Suppressor macrophage treated with lipopolysaccharide for 1 hour (primary cell): ENCODE measurements around the gene HORMAD1.
"Not testable (repeated sequence)": the region's sequence is repeated elsewhere in the genome, so short reads cannot be mapped to it uniquely, and the experiment has no call there.

Experiments
- DNase-seq, 3 donors: peaks; one replicate each; pipeline ENCODE4 v3.0.0-alpha.2; 2020 to 2022

HORMAD1 gene

GRCh38 chr1:150696995-150697927 is 23.4 kb downstream of the HORMAD1 start, which contains the start of gene GOLPH3L:
TSS of gene GOLPH3L (minus strand) at chr1:150697154. CDS start at chr1:150694838, 2,316 bp downstream.
- peak; percentile 84 to 90 (median 85) for DNase-seq

GRCh38 chr1:150696590-150696989 is 24.1 kb downstream of the HORMAD1 start:
- no peak for DNase-seq

DNA sequence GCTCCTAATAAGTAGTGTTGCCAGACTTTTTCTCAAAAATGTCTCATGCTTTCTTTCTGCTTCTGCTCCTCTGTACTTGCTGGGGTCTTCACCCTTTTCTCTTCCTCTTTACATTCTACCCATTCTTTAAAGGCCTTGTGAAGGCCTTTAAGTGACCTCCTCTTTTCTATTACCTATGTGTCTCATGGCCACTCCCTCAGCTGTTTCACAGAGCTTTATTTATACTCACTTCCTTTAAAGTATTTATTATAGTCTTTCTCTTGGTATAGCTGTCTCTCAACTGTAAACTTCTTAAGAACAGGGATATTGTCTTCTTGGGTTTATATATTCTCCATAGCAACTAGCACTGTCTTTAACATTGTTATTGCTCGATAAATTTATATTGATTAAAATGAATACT is 24.5 kb downstream of the HORMAD1 start:
- no peak for DNase-seq

DNA sequence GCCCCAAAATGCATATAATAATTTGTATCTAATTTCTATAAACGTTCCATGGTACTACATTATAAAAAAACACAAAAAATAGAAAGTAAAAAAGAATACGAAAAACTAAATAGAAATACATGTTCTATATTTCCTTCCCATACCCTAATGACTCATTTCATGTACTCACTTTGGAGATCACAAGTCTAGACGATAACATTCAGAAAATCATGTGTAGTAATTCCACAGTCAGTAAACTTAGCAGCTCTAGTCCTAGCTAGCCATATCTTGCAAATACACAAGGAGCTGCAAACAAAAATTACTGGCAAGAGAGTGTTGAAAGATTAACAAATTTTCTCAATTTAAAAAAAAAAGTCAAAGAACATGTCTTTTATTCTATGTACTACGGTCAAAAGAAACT is 25.1 kb downstream of the HORMAD1 start:
- peak in 1 of 3 donors; percentile 21 for DNase-seq

DNA sequence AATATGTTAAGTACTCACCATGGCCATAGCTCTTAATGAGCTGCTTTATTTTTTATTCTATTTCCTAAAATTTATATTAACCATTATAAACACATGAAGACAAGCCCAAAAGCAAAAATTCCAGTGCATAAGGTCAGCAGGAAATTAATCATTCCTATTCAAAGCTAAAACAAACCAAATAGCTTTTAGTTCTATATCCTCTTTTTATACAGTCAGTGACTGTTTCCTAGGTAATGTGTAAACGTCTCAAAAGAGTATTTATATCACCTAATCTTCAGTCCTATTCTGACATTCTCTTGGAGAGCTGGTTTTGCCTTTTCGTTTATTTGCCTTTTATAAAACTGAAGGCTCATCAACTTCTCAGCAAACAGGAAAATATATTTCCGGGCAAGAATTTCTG is 28.0 kb downstream of the HORMAD1 start:
- peak in 1 of 3 donors; percentile 9 for DNase-seq

DNA sequence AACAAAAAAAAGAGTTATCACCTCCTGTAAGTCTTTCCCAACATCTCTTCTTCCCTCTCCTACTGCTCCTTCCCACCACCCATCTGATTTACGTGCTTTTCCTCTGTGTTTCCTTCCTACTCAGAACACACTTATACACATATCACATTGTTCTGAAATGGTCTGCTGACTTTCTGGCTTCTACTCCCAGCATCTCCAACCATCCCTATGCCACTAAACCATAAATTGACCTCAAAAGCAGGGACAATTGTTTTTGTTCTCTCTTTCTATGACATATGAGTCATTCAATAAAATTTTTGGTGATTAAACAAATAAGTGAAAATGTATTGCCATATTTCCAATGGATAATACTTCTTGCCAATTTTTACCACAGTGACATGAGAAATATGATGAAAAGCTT is 31.9 kb downstream of the HORMAD1 start:
- DNase-seq = no peak

- DNase-seq = no peak
Observed at GRCh38 chr1:150686275-150686674, 34.4 kb downstream of the HORMAD1 start.

DNA sequence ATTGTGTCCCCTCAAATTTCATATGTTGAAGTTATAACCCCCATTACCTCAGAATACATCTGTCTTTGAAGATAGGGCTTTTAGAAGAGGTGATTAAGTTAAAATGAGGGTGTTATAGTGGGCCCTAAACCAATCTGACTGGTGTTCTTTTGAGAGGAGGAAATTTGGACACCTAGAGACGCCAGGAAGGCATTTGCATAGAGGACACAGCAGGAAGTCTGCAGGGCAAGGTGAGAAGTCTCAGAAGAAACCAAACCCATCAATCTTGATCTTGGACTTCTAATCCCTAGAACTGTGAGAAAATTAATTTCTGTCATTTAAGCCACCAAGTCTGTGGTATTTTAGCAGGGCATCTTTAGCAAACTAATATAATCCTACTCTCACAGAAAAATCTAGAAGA is 36.8 kb downstream of the HORMAD1 start:
- DNase-seq = no peak

DNA sequence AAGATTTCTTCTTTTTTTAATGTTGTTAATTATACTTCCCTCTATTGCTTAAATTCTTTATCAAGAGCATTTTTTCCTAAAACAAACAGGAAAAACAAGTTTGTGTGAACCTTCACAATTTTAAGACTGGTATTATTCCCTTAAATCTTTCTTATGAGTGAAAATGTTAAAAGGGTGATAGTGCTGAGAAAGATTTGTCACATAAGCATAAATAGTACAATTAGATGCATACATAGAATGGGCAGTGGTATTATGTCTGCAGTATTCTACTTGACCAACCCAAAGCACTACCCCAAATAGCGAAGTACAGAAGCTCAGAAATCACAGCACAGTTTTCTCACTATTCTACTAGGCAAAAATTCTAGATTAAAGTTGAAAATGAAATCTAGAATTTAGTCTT is 41.7 kb downstream of the HORMAD1 start:
- no peak for DNase-seq

DNA sequence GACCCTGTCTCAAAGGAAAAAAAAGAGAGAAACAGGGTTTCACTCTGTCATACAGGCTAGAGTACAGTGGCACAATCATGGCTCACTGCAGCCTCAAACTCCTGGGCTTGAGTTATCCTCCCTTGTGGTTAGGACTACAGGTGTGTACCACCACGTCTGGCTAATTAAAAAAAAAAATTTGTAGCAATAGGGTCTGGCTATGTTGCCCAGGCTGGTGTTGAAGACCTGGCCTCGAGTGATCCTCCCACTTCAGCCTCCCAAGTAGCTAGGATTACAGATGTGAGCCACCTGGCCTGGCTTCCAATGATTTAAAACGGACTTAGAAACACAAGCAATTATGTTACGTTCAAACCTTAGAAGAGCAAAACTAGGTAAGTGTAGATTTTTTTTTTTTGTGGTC is 45.8 kb downstream of the HORMAD1 start:
- DNase-seq = no peak

GRCh38 chr1:150663321-150663720 is 57.4 kb downstream of the HORMAD1 start:
- no peak for DNase-seq

- no peak for DNase-seq
Observed at GRCh38 chr1:150662811-150663210, 57.9 kb downstream of the HORMAD1 start.

DNA sequence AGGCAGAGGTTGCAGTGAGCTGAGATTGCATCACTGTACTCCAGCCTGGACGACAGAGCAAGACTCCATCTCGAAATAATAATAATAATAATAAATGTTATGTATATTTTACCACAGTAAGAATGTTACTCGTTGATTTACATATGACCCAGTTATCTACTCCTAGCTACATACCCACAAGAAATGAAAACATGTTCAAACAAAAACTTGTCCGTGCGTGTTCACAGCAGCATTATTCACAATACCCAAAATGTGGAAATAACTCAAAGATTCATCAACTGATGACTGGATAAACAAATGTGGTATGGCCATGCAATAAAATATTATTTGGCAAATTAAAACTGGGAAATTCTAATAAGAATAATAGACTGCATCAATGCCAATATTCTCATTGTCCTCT is 59.5 kb downstream of the HORMAD1 start:
- no peak for DNase-seq

DNA sequence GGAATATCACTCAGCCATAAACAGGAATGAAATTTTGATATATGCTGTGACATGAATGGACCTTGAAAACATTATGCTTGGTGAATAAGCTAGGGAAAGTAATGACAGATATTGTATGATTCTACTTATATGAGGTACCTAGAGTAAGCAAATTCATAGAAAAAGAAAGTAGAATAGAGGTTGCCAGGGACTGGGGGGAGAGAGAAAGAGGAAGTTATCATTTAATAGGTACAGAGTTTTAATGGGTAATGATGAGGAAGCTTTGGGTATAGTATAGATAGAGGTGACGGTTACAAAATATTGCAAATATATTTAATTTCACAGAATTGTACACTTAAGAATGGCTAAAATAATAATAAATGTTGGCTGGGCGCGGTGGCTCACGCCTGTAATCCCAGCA is 60.1 kb downstream of the HORMAD1 start:
- DNase-seq = no peak

DNA sequence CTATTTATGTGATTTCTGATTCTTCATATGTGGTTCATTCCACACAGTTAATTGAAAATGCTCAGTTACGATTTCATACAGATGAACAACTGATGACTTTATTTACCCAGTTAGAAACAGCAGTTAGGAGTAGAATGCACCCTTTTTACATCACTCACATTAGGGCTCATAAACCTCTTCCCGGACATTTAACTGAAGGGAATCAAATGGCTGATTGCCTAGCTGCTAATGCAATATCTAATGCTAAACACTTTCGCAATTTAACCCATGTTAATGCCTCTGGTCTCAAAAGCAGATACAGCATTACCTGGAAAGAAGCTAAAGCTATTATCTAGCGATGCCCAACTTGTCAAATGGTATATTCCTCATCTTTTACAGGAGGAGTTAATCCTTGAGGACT is 63.6 kb downstream of the HORMAD1 start:
- not testable (repeated sequence) for DNase-seq

DNA sequence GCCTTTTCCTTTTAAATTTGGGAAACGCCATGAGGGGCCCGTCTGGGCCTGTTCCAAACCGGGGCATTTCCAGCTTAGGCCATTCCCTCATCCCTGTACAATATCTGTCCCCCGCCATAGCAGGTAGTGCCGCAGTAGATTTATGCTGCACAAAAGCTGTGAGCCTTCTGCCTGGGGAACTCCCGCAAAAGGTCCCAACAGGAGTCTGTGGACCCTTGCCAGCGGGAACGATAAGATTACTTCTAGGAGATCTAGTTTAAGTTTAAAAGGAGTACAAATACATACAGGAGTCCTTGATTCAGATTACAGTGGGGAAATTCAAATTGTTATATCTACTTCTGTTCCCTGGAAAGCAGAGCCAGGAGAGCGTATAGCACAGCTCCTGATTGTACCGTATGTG is 66.1 kb downstream of the HORMAD1 start:
- DNase-seq = not testable (repeated sequence)

- DNase-seq = no peak
Observed at GRCh38 chr1:150650193-150650592, 70.5 kb downstream of the HORMAD1 start.

- DNase-seq = no peak
Observed at GRCh38 chr1:150649441-150650075, 71.1 kb downstream of the HORMAD1 start.
